Mesenchymal stem cell (in vitro differentiated cells and primary cell): Measurements from ENCODE around the gene KDM7A.

Source experiments
- DNase-seq: peaks from one replicate; pipeline ENCODE4 v3.0.0-alpha.2; 2013
- H2AFZ ChIP-seq: one replicate; pipeline ENCODE4 v1.6.1; 2013; ENCODE audit warnings: low read depth, mild to moderate bottlenecking, control low read depth, inconsistent platforms, low read length, moderate library complexity
- H2AK5ac ChIP-seq: 2 replicates; pipeline ENCODE4 v1.6.1; 2013; ENCODE audit warnings: low read length, moderate library complexity, mild to moderate bottlenecking, inconsistent platforms; ENCODE audit not compliant: severe bottlenecking
- H2BK120ac ChIP-seq: one replicate; pipeline ENCODE4 v1.6.1; 2013; ENCODE audit warnings: low read depth, mild to moderate bottlenecking, inconsistent platforms, low read length, moderate library complexity
- H2BK12ac ChIP-seq, 2 experiments: one replicate each; pipeline ENCODE4 v1.6.1; 2013; ENCODE audit warnings: inconsistent platforms in 2 of 2, low read length in 2 of 2, mild to moderate bottlenecking in 2 of 2, moderate library complexity in 2 of 2, control low read depth in 1 of 2
- H2BK15ac ChIP-seq: one replicate; pipeline ENCODE4 v1.6.1; 2013; ENCODE audit warnings: mild to moderate bottlenecking, low read depth, inconsistent platforms; ENCODE audit not compliant: poor library complexity, severe bottlenecking
- H2BK5ac ChIP-seq: 2 replicates; pipeline ENCODE4 v1.6.1; 2013; ENCODE audit warnings: low read depth, mild to moderate bottlenecking, low read length, control low read depth, inconsistent platforms; ENCODE audit not compliant: poor library complexity, severe bottlenecking
- H3K14ac ChIP-seq, 2 experiments: one replicate each; pipeline ENCODE4 v1.6.1; 2013; ENCODE audit warnings: inconsistent platforms in 2 of 2, low read length in 2 of 2, control low read depth in 1 of 2, mild to moderate bottlenecking in 1 of 2, moderate library complexity in 1 of 2
- H3K18ac ChIP-seq, 2 experiments: one replicate each; pipeline ENCODE4 v1.6.1; 2013; ENCODE audit warnings: inconsistent platforms in 2 of 2, low read length in 2 of 2, control low read depth in 1 of 2, low read depth in 1 of 2, mild to moderate bottlenecking in 1 of 2
- H3K23ac ChIP-seq, 2 experiments: one replicate each; pipeline ENCODE4 v1.6.1; 2013; ENCODE audit warnings: inconsistent platforms in 2 of 2, low read length in 2 of 2, mild to moderate bottlenecking in 2 of 2, moderate library complexity in 2 of 2, control low read depth in 1 of 2
- H3K27ac ChIP-seq: 2 replicates; pipeline ENCODE4 v1.5.1; 2013; ENCODE audit warnings: mild to moderate bottlenecking, moderate library complexity, low read length, control low read depth, inconsistent platforms; ENCODE audit not compliant: poor library complexity, severe bottlenecking
- H3K27me3 ChIP-seq, 2 experiments: 2 replicates each; pipeline versions ENCODE4 v1.6.1 to v1.7.0; 2013; ENCODE audit warnings: low read length in 2 of 2, mild to moderate bottlenecking in 2 of 2, moderate library complexity in 2 of 2, control low read depth in 1 of 2, inconsistent platforms in 1 of 2; ENCODE audit not compliant: control insufficient read depth in 1 of 2, insufficient read depth in 1 of 2
- H3K36me3 ChIP-seq, 2 experiments: 2 replicates each; pipeline versions ENCODE4 v1.6.1 to v1.7.0; 2013; ENCODE audit warnings: low read length in 2 of 2, control low read depth in 1 of 2, inconsistent platforms in 1 of 2, low read depth in 1 of 2, mild to moderate bottlenecking in 1 of 2; ENCODE audit not compliant: insufficient read depth in 2 of 2, control insufficient read depth in 1 of 2
- H3K4ac ChIP-seq, 2 experiments: one replicate each; pipeline ENCODE4 v1.6.1; 2013; ENCODE audit warnings: inconsistent platforms in 2 of 2, low read length in 2 of 2, mild to moderate bottlenecking in 2 of 2, moderate library complexity in 2 of 2, control low read depth in 1 of 2, low read depth in 1 of 2
- H3K4me1 ChIP-seq: 2 replicates; pipeline ENCODE4 v1.6.1; 2013; ENCODE audit warnings: low read depth, low read length, control low read depth; ENCODE audit not compliant: control insufficient read depth, insufficient read depth
- H3K4me2 ChIP-seq: 2 replicates; pipeline ENCODE4 v1.6.1; 2013; ENCODE audit warnings: low read length, mild to moderate bottlenecking, inconsistent platforms; ENCODE audit not compliant: poor library complexity, severe bottlenecking
- H3K4me3 ChIP-seq, 2 experiments: 2 replicates each; pipeline versions ENCODE4 v1.5.1 to v1.7.0; 2013; ENCODE audit warnings: low read length in 2 of 2, mild to moderate bottlenecking in 2 of 2, control low read depth in 1 of 2, low read depth in 1 of 2; ENCODE audit not compliant: insufficient read depth in 1 of 2
- H3K79me1 ChIP-seq: replicated peaks from 2 replicates; pipeline ENCODE4 v1.6.1; 2013; ENCODE audit warnings: mild to moderate bottlenecking, control low read depth, low read length, inconsistent platforms; ENCODE audit not compliant: poor library complexity, severe bottlenecking
- H3K9ac ChIP-seq: 2 replicates; pipeline ENCODE4 v1.7.0; 2013; ENCODE audit warnings: mild to moderate bottlenecking, low read length, moderate library complexity
- H3K9me3 ChIP-seq: 2 replicates; pipeline ENCODE4 v1.7.0; 2013; ENCODE audit warnings: mild to moderate bottlenecking, low read length; ENCODE audit not compliant: control insufficient read depth
- H4K8ac ChIP-seq: one replicate; pipeline ENCODE4 v1.6.1; 2013; ENCODE audit warnings: inconsistent platforms, mild to moderate bottlenecking, low read length, moderate library complexity
- H4K91ac ChIP-seq: one replicate; pipeline ENCODE4 v1.6.1; 2013; ENCODE audit warnings: mild to moderate bottlenecking, low read length, inconsistent platforms
- WGBS: methylation state at CpG from one replicate; pipeline ENCODE4 v1.1.7; 2013; ENCODE audit warnings: mixed read lengths; 5-methylcytosine and 5-hydroxymethylcytosine counted together

Gene KDM7A

DNA sequence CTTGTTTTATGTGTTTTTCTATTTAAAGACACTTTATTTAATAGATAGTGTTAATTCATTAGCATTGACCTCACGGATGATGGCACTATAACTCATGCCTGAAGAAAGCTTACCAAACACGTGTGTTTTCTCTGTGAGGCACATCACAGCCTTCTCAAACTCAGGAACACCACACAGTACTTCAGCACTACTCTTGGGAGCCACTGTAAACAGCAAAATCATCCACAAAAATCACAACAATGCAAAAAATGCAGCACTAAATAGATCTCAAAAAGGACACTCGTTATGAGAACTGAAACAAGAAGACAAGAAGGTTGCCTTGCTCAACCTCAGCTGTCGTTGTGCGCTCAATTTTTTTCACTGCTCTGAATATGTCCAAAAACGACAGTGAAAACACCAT lies 102.0 kb downstream of the KDM7A start:
- peaks cover 0 to 5% of the 10 kb centered on the region in 2 experiments for H3K27me3 ChIP-seq
- H3K18ac ChIP-seq: no peak overlapping the region
- H3K14ac ChIP-seq: no peak overlapping the region
- H2BK12ac ChIP-seq: no peak overlapping the region
- H2AFZ ChIP-seq: no peak overlapping the region
- no peak overlapping the region for H4K91ac ChIP-seq
- H2BK15ac ChIP-seq: no peak overlapping the region
- H3K4me2 ChIP-seq: no peak overlapping the region
- DNase-seq: peak; percentile 15
- no peak overlapping the region for H3K4me3 ChIP-seq
- H3K4me1 ChIP-seq: peaks cover 3% of the 10 kb centered on the region
- H2AK5ac ChIP-seq: no peak overlapping the region
- H3K27ac ChIP-seq: no peak overlapping the region
- H3K36me3 ChIP-seq: no peaks in the 10 kb centered on the region
- no peak overlapping the region for H3K9ac ChIP-seq
- H2BK5ac ChIP-seq: no peak overlapping the region
- H3K4ac ChIP-seq: no peak overlapping the region
- 74% methylated on average over 6 of the region's 6 CpGs for WGBS
- H4K8ac ChIP-seq: no peak overlapping the region
- no peak overlapping the region for H3K23ac ChIP-seq
- no peak overlapping the region for H2BK120ac ChIP-seq
- no peaks in the 10 kb centered on the region for H3K79me1 ChIP-seq
- peaks cover 12% of the 10 kb centered on the region for H3K9me3 ChIP-seq

DNA sequence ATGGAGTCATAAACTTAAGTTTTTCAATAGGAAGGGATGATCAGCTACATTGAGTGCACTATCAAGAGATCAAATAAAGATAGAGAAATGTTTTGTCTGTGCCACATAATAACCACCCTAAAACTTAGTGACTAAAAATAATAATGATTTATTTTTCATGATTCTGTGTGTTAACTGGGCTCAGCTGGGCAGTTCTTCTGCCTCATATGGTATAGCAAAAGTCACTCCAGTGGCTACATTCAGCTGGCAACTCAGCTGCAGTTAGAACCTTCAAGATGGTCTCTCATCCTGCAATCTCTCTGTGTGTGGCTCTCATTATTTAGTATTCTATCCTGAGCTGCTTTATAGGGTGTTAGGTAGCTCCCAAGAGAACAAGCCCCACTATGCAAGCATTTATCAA lies 106.2 kb downstream of the KDM7A start:
- Histone ChIP-seq H2AFZ (no peak overlapping the region), H3K4me3 (no peak overlapping the region), H2BK12ac (no peak overlapping the region), H3K23ac (no peak overlapping the region), H2BK5ac (no peak overlapping the region), H3K4ac (no peak overlapping the region), H3K4me2 (no peak overlapping the region), H2BK120ac (no peak overlapping the region), H3K27me3 (peaks cover 0 to 5% of the 10 kb centered on the region in 2 experiments), H3K4me1 (no peaks in the 10 kb centered on the region), H3K14ac (no peak overlapping the region), H3K18ac (no peak overlapping the region), H3K9ac (no peak overlapping the region), H4K91ac (no peak overlapping the region), H3K9me3 (peaks cover 38% of the 10 kb centered on the region), H3K79me1 (no peaks in the 10 kb centered on the region), H2AK5ac (no peak overlapping the region), H3K36me3 (no peaks in the 10 kb centered on the region), H2BK15ac (no peak overlapping the region), H4K8ac (no peak overlapping the region), H3K27ac (no peak overlapping the region)
- DNase-seq: no peak

GRCh38 chr7:140069298-140069949 lies 107.4 kb downstream of the KDM7A start:
- Histone ChIP-seq H3K4ac (no peak overlapping the region), H3K36me3 (no peaks in the 10 kb centered on the region), H2BK15ac (no peak overlapping the region), H3K4me1 (no peaks in the 10 kb centered on the region), H3K9me3 (peaks cover 38% of the 10 kb centered on the region), H2AK5ac (no peak overlapping the region), H3K23ac (no peak overlapping the region), H3K27ac (no peak overlapping the region), H2BK5ac (no peak overlapping the region), H4K91ac (no peak overlapping the region), H3K14ac (no peak overlapping the region), H3K4me3 (no peak overlapping the region), H3K18ac (no peak overlapping the region), H3K9ac (no peak overlapping the region), H3K79me1 (no peaks in the 10 kb centered on the region), H3K4me2 (no peak overlapping the region), H3K27me3 (peaks cover 0 to 5% of the 10 kb centered on the region in 2 experiments), H2BK120ac (no peak overlapping the region), H2AFZ (no peak overlapping the region), H2BK12ac (no peak overlapping the region), H4K8ac (no peak overlapping the region)
- 97% methylated on average over 4 of the region's 4 CpGs for WGBS
- no peak for DNase-seq

- Histone ChIP-seq H2AK5ac (no peak overlapping the region), H3K27ac (no peak overlapping the region), H2BK12ac (no peak overlapping the region), H3K9me3 (peaks cover 38% of the 10 kb centered on the region), H2BK120ac (no peak overlapping the region), H3K14ac (no peak overlapping the region), H2AFZ (no peak overlapping the region), H3K4me1 (peaks cover 2% of the 10 kb centered on the region), H2BK5ac (no peak overlapping the region), H2BK15ac (no peak overlapping the region), H4K91ac (no peak overlapping the region), H3K4ac (no peak overlapping the region), H3K4me3 (no peak overlapping the region), H3K23ac (no peak overlapping the region), H3K27me3 (no peaks in the 10 kb centered on the region), H3K9ac (no peak overlapping the region), H3K36me3 (no peaks in the 10 kb centered on the region), H3K79me1 (peaks cover 2% of the 10 kb centered on the region), H3K4me2 (no peak overlapping the region), H4K8ac (no peak overlapping the region), H3K18ac (no peak overlapping the region)
- no CpG with 5 or more reads among the region's 2 CpGs for WGBS
- DNase-seq: no peak
These were observed 108.8 kb downstream of the KDM7A start for GRCh38 chr7:140068033-140068432.
